Measurements from ENCODE around the gene MORN5.

DNA sequence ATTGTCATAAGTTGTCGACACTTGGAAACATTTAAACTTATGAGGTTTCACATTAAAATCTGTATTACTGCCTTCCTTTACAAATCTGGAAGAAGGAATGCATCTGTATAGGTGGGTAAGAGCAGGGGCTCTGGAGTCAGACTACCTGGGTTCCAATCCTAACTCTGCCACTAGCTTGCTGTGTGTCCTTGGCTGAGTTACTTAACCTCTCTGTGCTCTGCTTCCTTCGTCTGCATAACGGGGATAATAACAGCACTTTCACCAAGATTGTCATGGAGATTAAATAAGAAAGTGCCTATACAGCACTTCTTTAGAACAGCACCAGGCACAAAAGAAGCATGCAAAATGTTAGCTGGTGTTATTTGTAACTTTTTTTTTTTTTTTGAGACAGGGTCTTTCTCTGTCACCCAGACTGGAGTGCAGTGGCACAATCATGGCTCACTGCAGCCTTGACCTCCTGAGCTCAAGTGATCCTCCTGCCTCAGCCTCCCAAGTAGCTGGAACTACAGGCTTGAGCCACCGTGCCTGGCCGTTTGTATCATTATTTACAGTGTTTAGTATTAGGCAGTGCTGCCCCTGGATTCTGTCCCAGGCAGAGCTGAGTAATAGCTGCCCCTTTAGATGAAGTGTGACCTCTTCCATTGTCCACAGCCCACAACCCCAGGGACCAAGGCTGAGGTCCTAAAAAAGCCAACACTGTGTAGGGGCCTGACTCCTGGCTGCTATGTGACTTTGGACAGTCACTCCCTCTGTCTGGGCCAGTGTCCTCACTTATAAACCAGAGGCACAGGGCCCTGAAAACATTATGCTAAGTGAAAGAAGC is 41.2 kb upstream of the MORN5 start:
- TF ChIP-seq POLR2A (IDR thresholded peaks at IDR 0.05; ENCODE audit: low read length) (no peak), GATA1 (IDR thresholded peaks at IDR 0.05; ENCODE audit: low read depth, low read length) (no peak)
